ENCODE results near the gene ZNF362. TPM values are rescaled to one million over a fixed set of nuclear protein-coding genes. Genes with fewer than 3 reads are reported as not detected.
A peak's percentile ranks its signal among the peaks of the same experiment; 100 is the strongest.

ZNF362 gene
- total and polyA plus RNA-seq, 2 of the 13 experiments (the other 11 are each of a cell fraction or from before 2014, with no cell fraction given) = 8.3 to 14.2 TPM

DNA sequence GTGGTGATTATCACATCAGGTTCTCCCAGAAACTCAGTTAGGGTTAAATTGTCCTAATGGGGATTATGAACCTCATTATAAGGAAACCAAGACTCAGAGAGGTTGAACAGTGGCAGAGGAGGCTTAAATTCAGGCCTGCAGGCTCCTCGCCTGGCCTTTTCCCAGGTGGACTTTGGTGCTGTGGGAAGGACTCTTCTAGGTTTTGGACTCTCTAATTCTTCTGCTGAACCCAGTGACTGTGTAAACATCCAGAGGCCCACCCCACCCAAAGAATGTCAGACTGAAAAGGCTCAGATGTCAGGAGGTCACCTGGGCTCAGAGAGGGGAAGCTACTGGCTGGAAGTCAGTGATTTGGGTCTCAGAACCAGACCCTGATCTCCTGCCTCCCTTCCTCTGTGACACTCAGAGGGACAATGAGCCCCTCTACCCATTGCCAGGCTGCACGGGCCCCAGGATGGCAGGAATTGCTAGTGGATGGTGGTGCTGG is 2.5 kb downstream of the ZNF362 start (continued):
- no peak for TF ChIP-seq AGO1 (IDR thresholded peaks at IDR 0.05; ENCODE audit: low read depth, low read length, poor library complexity, severe bottlenecking)
- TF ChIP-seq ZNF496 (CRISPR knock-in tag; IDR thresholded peaks at IDR 0.05; ENCODE audit: insufficient replicate concordance) = no peak
- TF ChIP-seq PITX1 (CRISPR knock-in tag; IDR thresholded peaks at IDR 0.05) = peak; percentile 86
- TF ChIP-seq, protein P1, sequence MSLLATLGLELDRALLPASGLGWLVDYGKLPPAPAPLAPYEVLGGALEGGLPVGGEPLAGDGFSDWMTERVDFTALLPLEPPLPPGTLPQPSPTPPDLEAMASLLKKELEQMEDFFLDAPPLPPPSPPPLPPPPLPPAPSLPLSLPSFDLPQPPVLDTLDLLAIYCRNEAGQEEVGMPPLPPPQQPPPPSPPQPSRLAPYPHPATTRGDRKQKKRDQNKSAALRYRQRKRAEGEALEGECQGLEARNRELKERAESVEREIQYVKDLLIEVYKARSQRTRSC (CRISPR knock-in tag; IDR thresholded peaks at IDR 0.05; ENCODE audit: low read depth) = no peak
- TF ChIP-seq SNAI1 (CRISPR knock-in tag; IDR thresholded peaks at IDR 0.05; ENCODE audit: borderline replicate concordance) = no peak
- TF ChIP-seq PAX8 (CRISPR knock-in tag; IDR thresholded peaks at IDR 0.05; ENCODE audit: borderline replicate concordance) = no peak
- TF ChIP-seq SMARCE1 (IDR thresholded peaks at IDR 0.05; ENCODE audit: borderline replicate concordance) = no peak
- TF ChIP-seq STAG1 (CRISPR knock-in tag; IDR thresholded peaks at IDR 0.05) = no peak
- TF ChIP-seq NFKB2 (CRISPR knock-in tag; IDR thresholded peaks at IDR 0.05; ENCODE audit: borderline replicate concordance) = no peak
- TF ChIP-seq GTF2F1 (IDR thresholded peaks at IDR 0.05; ENCODE audit: low read length) = no peak
- TF ChIP-seq ARID2 (CRISPR knock-in tag; IDR thresholded peaks at IDR 0.05; ENCODE audit: borderline replicate concordance) = no peak
- TF ChIP-seq ZNF501 (CRISPR knock-in tag; IDR thresholded peaks at IDR 0.05) = no peak
- TF ChIP-seq THYN1 (CRISPR knock-in tag; IDR thresholded peaks at IDR 0.05; ENCODE audit: borderline replicate concordance, low read depth) = no peak
- TF ChIP-seq HNF4G (IDR thresholded peaks at IDR 0.05; ENCODE audit: borderline replicate concordance, low read depth, low read length) = peak; percentile 88
- peak; percentile 91; the same call in 1 of the 2 replicates for TF ChIP-seq HNF4G (CRISPR knock-in tag; IDR thresholded peaks at IDR 0.05; ENCODE audit: borderline replicate concordance, low read depth)
- TF ChIP-seq, protein P2, sequence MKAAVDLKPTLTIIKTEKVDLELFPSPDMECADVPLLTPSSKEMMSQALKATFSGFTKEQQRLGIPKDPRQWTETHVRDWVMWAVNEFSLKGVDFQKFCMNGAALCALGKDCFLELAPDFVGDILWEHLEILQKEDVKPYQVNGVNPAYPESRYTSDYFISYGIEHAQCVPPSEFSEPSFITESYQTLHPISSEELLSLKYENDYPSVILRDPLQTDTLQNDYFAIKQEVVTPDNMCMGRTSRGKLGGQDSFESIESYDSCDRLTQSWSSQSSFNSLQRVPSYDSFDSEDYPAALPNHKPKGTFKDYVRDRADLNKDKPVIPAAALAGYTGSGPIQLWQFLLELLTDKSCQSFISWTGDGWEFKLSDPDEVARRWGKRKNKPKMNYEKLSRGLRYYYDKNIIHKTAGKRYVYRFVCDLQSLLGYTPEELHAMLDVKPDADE (CRISPR knock-in tag; IDR thresholded peaks at IDR 0.05) = no peak
- no peak for TF ChIP-seq ZNF550 (CRISPR knock-in tag; IDR thresholded peaks at IDR 0.05; ENCODE audit: borderline replicate concordance)
- TF ChIP-seq NR2C2 (CRISPR knock-in tag; IDR thresholded peaks at IDR 0.05; ENCODE audit: borderline replicate concordance) = no peak
- no peak for TF ChIP-seq JDP2 (CRISPR knock-in tag; IDR thresholded peaks at IDR 0.05; ENCODE audit: borderline replicate concordance)
- no peak for TF ChIP-seq MXD4 (CRISPR knock-in tag; IDR thresholded peaks at IDR 0.05)
- TF ChIP-seq ZNF720 (CRISPR knock-in tag; IDR thresholded peaks at IDR 0.05) = no peak
- TF ChIP-seq ZNF44 (CRISPR knock-in tag; IDR thresholded peaks at IDR 0.05) = no peak
- TF ChIP-seq NR1H2 (CRISPR knock-in tag; IDR thresholded peaks at IDR 0.05; ENCODE audit: borderline replicate concordance, low read depth) = no peak
- TF ChIP-seq CCDC6 (CRISPR knock-in tag; IDR thresholded peaks at IDR 0.05) = no peak
- TF ChIP-seq SIN3A (IDR thresholded peaks at IDR 0.05; ENCODE audit: borderline replicate concordance, low read depth, low read length) = no peak; the same call in 1 of the 2 replicates
- TF ChIP-seq PCBP1 (IDR thresholded peaks at IDR 0.05; ENCODE audit: borderline replicate concordance, low read depth, low read length) = no peak
- peak; percentile 7; the same call in 1 of the 2 replicates for TF ChIP-seq ZNF629 (CRISPR knock-in tag; conservative IDR thresholded peaks at IDR 0.05)
- no peak for TF ChIP-seq ZNF564 (CRISPR knock-in tag; IDR thresholded peaks at IDR 0.05)
- TF ChIP-seq CSRNP2 (CRISPR knock-in tag; conservative IDR thresholded peaks at IDR 0.05; ENCODE audit: low read depth) = no peak

Data from HepG2 (cell line).